CD14-positive monocyte (primary cell): ENCODE results near the gene TPRG1L. TPM values are rescaled to one million over a fixed set of nuclear protein-coding genes. Genes with fewer than 3 reads are reported as not detected.
A peak's percentile ranks its signal among the peaks of the same experiment; 100 is the strongest.

Experiments used
- DNase-seq, 3 donors: peaks; one replicate each; pipeline ENCODE4 v3.0.0-alpha.2; 2011 to 2022
- H2AFZ ChIP-seq: 2 replicates; pipeline ENCODE4 v1.6.0; 2012; ENCODE audit warnings: mild to moderate bottlenecking, low read depth, low read length, inconsistent platforms; ENCODE audit not compliant: insufficient read depth, poor library complexity, severe bottlenecking
- H3K27ac ChIP-seq, 2 donors: 1 replicate in 1 of 2; 2 replicates in 1 of 2; pipeline ENCODE4 v1.5.1; 2012 to 2013; ENCODE audit warnings: low read length in 2 of 2, control low read depth in 1 of 2, inconsistent platforms in 1 of 2, low read depth in 1 of 2, mild to moderate bottlenecking in 1 of 2
- H3K27me3 ChIP-seq, 2 donors: one replicate each; pipeline versions ENCODE4 v1.6.0 to v1.6.1; 2011 to 2013; ENCODE audit warnings: low read length in 2 of 2; ENCODE audit not compliant: control insufficient read depth in 2 of 2, insufficient read depth in 2 of 2
- H3K36me3 ChIP-seq, 2 donors: replicated peaks in 1 of 2; 1 replicate in 1 of 2; 2 replicates in 1 of 2; pipeline versions ENCODE4 v1.5.1 to v1.6.1; 2012 to 2013; ENCODE audit warnings: low read length in 2 of 2, control low read depth in 1 of 2, inconsistent platforms in 1 of 2, mild to moderate bottlenecking in 1 of 2; ENCODE audit not compliant: insufficient read depth in 2 of 2, control insufficient read depth in 1 of 2
- H3K4me1 ChIP-seq, 2 donors: 1 replicate in 1 of 2; 2 replicates in 1 of 2; pipeline versions ENCODE4 v1.5.1 to v1.6.1; 2012 to 2013; ENCODE audit warnings: low read length in 2 of 2, control low read depth in 1 of 2, inconsistent platforms in 1 of 2, mild to moderate bottlenecking in 1 of 2, moderate library complexity in 1 of 2; ENCODE audit not compliant: insufficient read depth in 2 of 2, control insufficient read depth in 1 of 2
- H3K4me2 ChIP-seq: replicated peaks from 2 replicates; pipeline ENCODE3; 2012; ENCODE audit warnings: low read length, moderate library complexity, mild to moderate bottlenecking; ENCODE audit not compliant: poor library complexity, severe bottlenecking; ENCODE audit errors: extremely low read depth
- H3K4me3 ChIP-seq, 3 experiments: fragments of 200-600 bp in 1 of 3; sonication (generic) in 1 of 3; replicated peaks in 1 of 3; 1 replicate in 2 of 3; 2 replicates in 1 of 3; pipeline ENCODE4 v1.5.1; 2011 to 2013; ENCODE audit warnings: low read length in 3 of 3, mild to moderate bottlenecking in 3 of 3, control low read depth in 2 of 3, low read depth in 2 of 3, inconsistent platforms in 1 of 3, moderate library complexity in 1 of 3
- H3K79me2 ChIP-seq: 2 replicates; pipeline ENCODE4 v1.6.0; 2012; ENCODE audit warnings: mild to moderate bottlenecking, control low read depth, inconsistent platforms, low read length, moderate library complexity; ENCODE audit not compliant: insufficient read depth
- H3K9ac ChIP-seq: 2 replicates; pipeline ENCODE4 v1.6.0; 2017; ENCODE audit warnings: low read length, mild to moderate bottlenecking; ENCODE audit not compliant: insufficient read depth, poor library complexity, severe bottlenecking
- H3K9me3 ChIP-seq, 2 donors: replicated peaks in 1 of 2; 1 replicate in 1 of 2; 2 replicates in 1 of 2; pipeline versions ENCODE4 v1.5.1 to v1.6.1; 2012 to 2013; ENCODE audit warnings: low read length in 2 of 2, control low read depth in 1 of 2; ENCODE audit not compliant: control insufficient read depth in 1 of 2, insufficient read depth in 1 of 2
- H4K20me1 ChIP-seq: 2 replicates; pipeline ENCODE4 v1.6.0; 2012; ENCODE audit warnings: mild to moderate bottlenecking, low read length, control low read depth, moderate library complexity; ENCODE audit not compliant: insufficient read depth
- H3K27ac Mint-ChIP-seq, 7 donors: one replicate each; pipeline ENCODE4 v1.8.0; 2020; ENCODE audit warnings: mild to moderate bottlenecking in 7 of 7, mixed read lengths in 7 of 7, moderate library complexity in 6 of 7, inconsistent platforms in 2 of 7
- H3K27me3 Mint-ChIP-seq, 3 donors: one replicate each; pipeline ENCODE4 v1.8.0; 2021 to 2022; ENCODE audit warnings: low read depth in 3 of 3, mild to moderate bottlenecking in 3 of 3, mixed read lengths in 3 of 3, moderate library complexity in 3 of 3, inconsistent platforms in 1 of 3
- H3K36me3 Mint-ChIP-seq, 2 donors: one replicate each; pipeline ENCODE4 v1.8.0; 2020; ENCODE audit warnings: mixed read lengths in 2 of 2, inconsistent platforms in 1 of 2, mild to moderate bottlenecking in 1 of 2
- H3K4me1 Mint-ChIP-seq: one replicate; pipeline ENCODE4 v1.8.0; 2020; ENCODE audit warnings: mild to moderate bottlenecking, mixed read lengths
- H3K4me3 Mint-ChIP-seq, 2 donors: one replicate each; pipeline ENCODE4 v1.8.0; 2020; ENCODE audit warnings: mild to moderate bottlenecking in 2 of 2, mixed read lengths in 2 of 2, moderate library complexity in 1 of 2
- H3K9me3 Mint-ChIP-seq, 7 donors: one replicate each; pipeline ENCODE4 v1.8.0; 2020 to 2022; ENCODE audit warnings: mixed read lengths in 7 of 7, mild to moderate bottlenecking in 6 of 7, moderate library complexity in 6 of 7, inconsistent platforms in 2 of 7
- WGBS: methylation state at CpG from one replicate; pipeline ENCODE4 v1.1.5; 2013; ENCODE audit warnings: missing lambda C conversion rate; ENCODE audit not compliant: insufficient coverage; 5-methylcytosine and 5-hydroxymethylcytosine counted together
- intact Hi-C, 2 donors: fragments of 100-400 bp; cut with micrococcal nuclease; formaldehyde crosslinking; loops; one replicate each; pipeline versions ENCODE4 v1.15.0 to v1.15.1; 2023
- polyA plus RNA-seq, 3 donors: library from polyadenylated mRNA; depleted of rRNA in 1 of 3; unstranded in 2 of 3; stranded (reverse) in 1 of 3; fragments of 300-500 nt in 2 of 3; fragments of >200 nt in 1 of 3; fragmentation: Illumina TruSeq in 2 of 3; gene quantifications; 1 replicate in 2 of 3; 2 replicates in 1 of 3; pipeline ENCODE4 v1.2.3, GENCODE V29; 2012 to 2021
- TF ChIP-seq, protein P1 (sequence below): fragments of 200-600 bp; IDR thresholded peaks from one replicate; pipeline ENCODE4 v1.8.0; 2022; ENCODE audit warnings: antibody characterized with exemption, mild to moderate bottlenecking

TPRG1L gene
- polyA plus RNA-seq, 3 donors: 16.1 to 19.7 (median 18.5) TPM

DNA sequence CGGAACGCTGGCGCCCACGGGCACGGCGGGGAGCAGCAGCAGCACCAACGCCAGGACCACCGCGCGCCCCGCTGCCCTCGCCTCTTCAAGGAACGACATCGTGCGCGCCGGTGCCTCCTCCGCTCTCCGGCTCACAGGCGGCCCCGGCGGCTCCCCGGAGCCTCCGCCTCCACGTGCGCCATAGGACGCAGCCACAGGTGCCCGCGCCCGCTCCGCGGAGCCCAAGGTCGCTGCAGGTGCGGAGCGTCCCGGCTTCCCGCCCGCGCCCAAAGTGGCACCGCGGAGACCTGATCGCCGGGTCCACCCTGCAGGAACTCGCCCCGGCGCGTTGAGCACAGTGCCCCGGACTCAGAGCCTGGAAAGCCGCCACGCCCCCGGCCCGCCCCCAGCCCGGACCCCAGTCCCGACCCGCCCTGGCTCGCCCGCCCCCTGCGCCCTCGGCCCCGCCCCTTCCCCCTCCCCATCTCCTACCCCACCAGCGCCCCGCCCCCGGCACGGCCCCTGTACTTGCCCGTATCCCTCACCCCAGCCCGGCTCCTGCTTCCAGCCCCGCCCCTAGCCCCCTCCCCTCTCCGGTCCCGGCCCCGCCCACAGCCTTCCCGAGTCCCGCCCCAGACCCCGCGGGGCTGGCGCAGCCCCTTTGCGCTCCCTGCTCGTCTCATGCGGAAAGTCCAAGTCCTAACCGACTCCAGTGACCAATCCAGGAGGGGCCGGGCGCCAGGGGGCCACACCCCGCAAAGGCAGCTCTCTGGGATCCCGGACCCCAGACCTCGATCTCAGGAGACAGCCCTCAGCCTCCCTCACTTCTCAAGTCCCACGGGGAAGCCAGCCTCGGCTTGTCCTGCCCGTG is 13.4 kb upstream of the TPRG1L start, which contains the start of gene MEGF6:
TSS of gene MEGF6 (minus strand) at position 339 of the 850 bp plus-strand sequence. CDS start at position 99, 240 bp downstream.
- Histone ChIP-seq H3K4me2 (peak within 1 kb of the TSS; percentile 81), H2AFZ (peak within 1 kb of the TSS; percentile 67), H3K9ac (peak within 1 kb of the TSS; percentile 49), H3K36me3 (no peaks in the 10 kb centered on the region), H3K27me3 (peaks cover 0 to 19% of the 10 kb centered on the region in 2 donors), H3K79me2 (no peaks in the 10 kb centered on the region), H4K20me1 (no peaks in the 10 kb centered on the region), H3K27ac (no peak within 1 kb of the TSS), H3K4me3 (peak within 1 kb of the TSS in 2 of 3 experiments; percentile 26 to 73), H3K9me3 (no peaks in the 10 kb centered on the region), H3K4me1 (peaks cover 24 to 33% of the 10 kb centered on the region in 2 donors)
- peak within 1 kb of the TSS; percentile 86 to 91 for H3K4me3 Mint-ChIP-seq
- DNase-seq: no peak
- intact Hi-C loops: no loop called here
- under 1% methylated on average over 62 of the region's 87 CpGs for WGBS
- H3K4me1 Mint-ChIP-seq: peaks cover 28% of the 10 kb centered on the region
- no peaks in the 10 kb centered on the region for H3K36me3 Mint-ChIP-seq
- H3K9me3 Mint-ChIP-seq: peaks cover 0 to 1% (median 0%) of the 10 kb centered on the region in 7 donors
- H3K27me3 Mint-ChIP-seq: peaks cover 17 to 34% (median 26%) of the 10 kb centered on the region in 3 donors
- peak within 1 kb of the TSS in 4 of 7 donors; percentile 30 to 68 (median 56) for H3K27ac Mint-ChIP-seq
- TF ChIP-seq, protein P1, sequence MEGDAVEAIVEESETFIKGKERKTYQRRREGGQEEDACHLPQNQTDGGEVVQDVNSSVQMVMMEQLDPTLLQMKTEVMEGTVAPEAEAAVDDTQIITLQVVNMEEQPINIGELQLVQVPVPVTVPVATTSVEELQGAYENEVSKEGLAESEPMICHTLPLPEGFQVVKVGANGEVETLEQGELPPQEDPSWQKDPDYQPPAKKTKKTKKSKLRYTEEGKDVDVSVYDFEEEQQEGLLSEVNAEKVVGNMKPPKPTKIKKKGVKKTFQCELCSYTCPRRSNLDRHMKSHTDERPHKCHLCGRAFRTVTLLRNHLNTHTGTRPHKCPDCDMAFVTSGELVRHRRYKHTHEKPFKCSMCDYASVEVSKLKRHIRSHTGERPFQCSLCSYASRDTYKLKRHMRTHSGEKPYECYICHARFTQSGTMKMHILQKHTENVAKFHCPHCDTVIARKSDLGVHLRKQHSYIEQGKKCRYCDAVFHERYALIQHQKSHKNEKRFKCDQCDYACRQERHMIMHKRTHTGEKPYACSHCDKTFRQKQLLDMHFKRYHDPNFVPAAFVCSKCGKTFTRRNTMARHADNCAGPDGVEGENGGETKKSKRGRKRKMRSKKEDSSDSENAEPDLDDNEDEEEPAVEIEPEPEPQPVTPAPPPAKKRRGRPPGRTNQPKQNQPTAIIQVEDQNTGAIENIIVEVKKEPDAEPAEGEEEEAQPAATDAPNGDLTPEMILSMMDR: no peak

DNA sequence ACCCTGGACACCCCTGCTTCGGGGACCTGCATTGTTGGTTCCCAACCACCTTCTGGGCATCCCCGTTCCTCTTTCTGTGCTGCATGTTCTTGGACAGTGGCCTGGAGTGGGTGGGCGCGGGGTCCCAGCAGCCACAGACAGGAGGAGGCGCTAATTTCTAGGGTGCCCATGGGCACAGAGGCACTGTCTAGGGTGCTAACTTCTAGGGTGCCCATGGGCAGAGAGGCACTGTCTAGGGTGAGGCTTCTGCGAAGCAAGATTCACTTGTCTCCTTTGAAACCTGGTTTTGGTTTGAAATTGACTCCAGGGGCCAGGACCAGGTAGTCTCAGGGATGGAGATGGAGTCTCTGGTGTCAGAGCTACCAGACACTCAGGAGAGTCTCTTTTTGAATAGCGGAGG is 12.7 kb upstream of the TPRG1L start:
- peak overlapping the region; percentile 41 for H2AFZ ChIP-seq
- H3K4me1 Mint-ChIP-seq: peaks cover 28% of the 10 kb centered on the region
- no peak for DNase-seq
- intact Hi-C loops: no loop called here
- H3K27ac Mint-ChIP-seq: peak overlapping the region in 2 of 7 donors; percentile 30 to 50
- H3K9me3 Mint-ChIP-seq: peaks cover 0 to 1% (median 0%) of the 10 kb centered on the region in 7 donors
- H3K4me2 ChIP-seq: peak overlapping the region; percentile 81
- no peaks in the 10 kb centered on the region for H3K79me2 ChIP-seq
- no peak overlapping the region for H3K27ac ChIP-seq
- 48% methylated on average over 7 of the region's 7 CpGs for WGBS
- H3K36me3 ChIP-seq: no peaks in the 10 kb centered on the region
- peaks cover 17 to 34% (median 26%) of the 10 kb centered on the region in 3 donors for H3K27me3 Mint-ChIP-seq
- H3K36me3 Mint-ChIP-seq: no peaks in the 10 kb centered on the region
- peak overlapping the region; percentile 86 to 91 for H3K4me3 Mint-ChIP-seq
- H3K4me3 ChIP-seq: peak overlapping the region in 1 of 3 experiments; percentile 73
- no peaks in the 10 kb centered on the region for H3K9me3 ChIP-seq
- H3K9ac ChIP-seq: peak overlapping the region; percentile 8
- peaks cover 0 to 19% of the 10 kb centered on the region in 2 donors for H3K27me3 ChIP-seq
- H3K4me1 ChIP-seq: peaks cover 24 to 33% of the 10 kb centered on the region in 2 donors
- TF ChIP-seq, protein P1: no peak
- no peaks in the 10 kb centered on the region for H4K20me1 ChIP-seq
